Activated CD8-positive, alpha-beta memory T cell treated with anti-CD3 and anti-CD28 coated beads, Interleukin-2, amount 50 U/mL, for 24 hours (primary cell): Measurements from ENCODE around the gene VMP1.
"Not testable (repeated sequence)": the region's sequence is repeated elsewhere in the genome, so short reads cannot be mapped to it uniquely, and the experiment has no call there.

Source experiments
- DNase-seq: peaks from one replicate; pipeline ENCODE4 v3.0.0-alpha.2; 2020; ENCODE audit errors: extremely low read depth

The VMP1 gene

GRCh38 chr17:59753522-59754467 is 46.3 kb downstream of the VMP1 start:
- DNase-seq = no peak

GRCh38 chr17:59754552-59754951 is 47.1 kb downstream of the VMP1 start:
- DNase-seq = no peak

- DNase-seq = not testable (repeated sequence)
Measured at GRCh38 chr17:59755069-59755468, 47.6 kb downstream of the VMP1 start.

GRCh38 chr17:59756236-59756818 is 48.9 kb downstream of the VMP1 start:
- DNase-seq = no peak

GRCh38 chr17:59757043-59757442 is 49.6 kb downstream of the VMP1 start:
- no peak for DNase-seq

GRCh38 chr17:59757470-59757869 is 50.0 kb downstream of the VMP1 start:
- no peak for DNase-seq

- DNase-seq = no peak
Measured at GRCh38 chr17:59757881-59758385, 50.5 kb downstream of the VMP1 start.

- DNase-seq = not testable (repeated sequence)
Measured at GRCh38 chr17:59758998-59759651, 51.7 kb downstream of the VMP1 start.

GRCh38 chr17:59760160-59760559 is 52.7 kb downstream of the VMP1 start:
- DNase-seq = no peak

GRCh38 chr17:59761385-59762048 is 54.1 kb downstream of the VMP1 start:
- no peak for DNase-seq

- DNase-seq = no peak
Measured at GRCh38 chr17:59762049-59762823, 54.8 kb downstream of the VMP1 start.

GRCh38 chr17:59762824-59763374 is 55.4 kb downstream of the VMP1 start:
- DNase-seq = no peak

GRCh38 chr17:59763861-59764260 is 56.4 kb downstream of the VMP1 start:
- no peak for DNase-seq

GRCh38 chr17:59764292-59764741 is 56.9 kb downstream of the VMP1 start:
- DNase-seq = no peak

- no peak for DNase-seq
Measured at GRCh38 chr17:59765038-59765437, 57.6 kb downstream of the VMP1 start.

- DNase-seq = no peak
Measured at GRCh38 chr17:59766491-59766890, 59.0 kb downstream of the VMP1 start.

GRCh38 chr17:59767176-59767575 is 59.7 kb downstream of the VMP1 start:
- DNase-seq = no peak

GRCh38 chr17:59769887-59770286 is 62.4 kb downstream of the VMP1 start:
- no peak for DNase-seq

GRCh38 chr17:59771093-59771492 is 63.6 kb downstream of the VMP1 start:
- no peak for DNase-seq

GRCh38 chr17:59775786-59776350 is 68.4 kb downstream of the VMP1 start:
- DNase-seq = no peak
